ENCODE data around the gene EXOC4. TPM values are rescaled to one million over a fixed set of nuclear protein-coding genes. Genes with fewer than 3 reads are reported as not detected.

Gene EXOC4
- total RNA-seq, 1 donor from 2014 or later = 94.0 TPM

GRCh38 chr7:133703547-133703946 is 450.7 kb downstream of the EXOC4 start:
- no peaks in the 10 kb centered on the region for H3K36me3 Mint-ChIP-seq (ENCODE audit: low read depth, unreplicated experiment)
- H3K27me3 Mint-ChIP-seq (ENCODE audit: unreplicated experiment) = no peaks in the 10 kb centered on the region
- no peak for DNase-seq (ENCODE audit: low spot score)
- TF ChIP-seq CTCF (IDR thresholded peaks at IDR 0.05; ENCODE audit: unreplicated experiment) = no peak
- H3K27ac Mint-ChIP-seq (ENCODE audit: unreplicated experiment) = no peak overlapping the region
- H3K4me3 Mint-ChIP-seq (ENCODE audit: unreplicated experiment) = no peak overlapping the region
- no peaks in the 10 kb centered on the region for H3K9me3 Mint-ChIP-seq (ENCODE audit: unreplicated experiment)
- H3K4me1 Mint-ChIP-seq (ENCODE audit: unreplicated experiment) = no peaks in the 10 kb centered on the region

- Mint-ChIP-seq H3K36me3 (ENCODE audit: low read depth, unreplicated experiment) (no peaks in the 10 kb centered on the region), H3K4me3 (ENCODE audit: unreplicated experiment) (no peak overlapping the region), H3K27me3 (ENCODE audit: unreplicated experiment) (no peaks in the 10 kb centered on the region), H3K9me3 (ENCODE audit: unreplicated experiment) (no peaks in the 10 kb centered on the region), H3K4me1 (ENCODE audit: unreplicated experiment) (peaks cover 3% of the 10 kb centered on the region), H3K27ac (ENCODE audit: unreplicated experiment) (no peak overlapping the region)
- TF ChIP-seq CTCF (IDR thresholded peaks at IDR 0.05; ENCODE audit: unreplicated experiment) = no peak
- DNase-seq (ENCODE audit: low spot score) = no peak
Measured at GRCh38 chr7:133704453-133704852, 451.6 kb downstream of the EXOC4 start.

- Mint-ChIP-seq H3K4me3 (ENCODE audit: unreplicated experiment) (no peak overlapping the region), H3K9me3 (ENCODE audit: unreplicated experiment) (no peaks in the 10 kb centered on the region), H3K27me3 (ENCODE audit: unreplicated experiment) (no peaks in the 10 kb centered on the region), H3K27ac (ENCODE audit: unreplicated experiment) (no peak overlapping the region), H3K4me1 (ENCODE audit: unreplicated experiment) (peaks cover 3% of the 10 kb centered on the region), H3K36me3 (ENCODE audit: low read depth, unreplicated experiment) (no peaks in the 10 kb centered on the region)
- DNase-seq (ENCODE audit: low spot score) = no peak
- TF ChIP-seq CTCF (IDR thresholded peaks at IDR 0.05; ENCODE audit: unreplicated experiment) = no peak
Measured at GRCh38 chr7:133705596-133705995, 452.7 kb downstream of the EXOC4 start.

GRCh38 chr7:133706016-133706415 is 453.1 kb downstream of the EXOC4 start:
- no peaks in the 10 kb centered on the region for H3K27me3 Mint-ChIP-seq (ENCODE audit: unreplicated experiment)
- H3K4me1 Mint-ChIP-seq (ENCODE audit: unreplicated experiment) = peaks cover 3% of the 10 kb centered on the region
- H3K4me3 Mint-ChIP-seq (ENCODE audit: unreplicated experiment) = no peak overlapping the region
- H3K9me3 Mint-ChIP-seq (ENCODE audit: unreplicated experiment) = no peaks in the 10 kb centered on the region
- no peak overlapping the region for H3K27ac Mint-ChIP-seq (ENCODE audit: unreplicated experiment)
- no peaks in the 10 kb centered on the region for H3K36me3 Mint-ChIP-seq (ENCODE audit: low read depth, unreplicated experiment)
- no peak for DNase-seq (ENCODE audit: low spot score)
- TF ChIP-seq CTCF (IDR thresholded peaks at IDR 0.05; ENCODE audit: unreplicated experiment) = no peak

GRCh38 chr7:133709036-133709880 is 456.4 kb downstream of the EXOC4 start:
- Mint-ChIP-seq H3K36me3 (ENCODE audit: low read depth, unreplicated experiment) (no peaks in the 10 kb centered on the region), H3K9me3 (ENCODE audit: unreplicated experiment) (no peaks in the 10 kb centered on the region), H3K4me3 (ENCODE audit: unreplicated experiment) (no peak overlapping the region), H3K27me3 (ENCODE audit: unreplicated experiment) (no peaks in the 10 kb centered on the region), H3K27ac (ENCODE audit: unreplicated experiment) (no peak overlapping the region), H3K4me1 (ENCODE audit: unreplicated experiment) (peaks cover 3% of the 10 kb centered on the region)
- no peak for TF ChIP-seq CTCF (IDR thresholded peaks at IDR 0.05; ENCODE audit: unreplicated experiment)
- DNase-seq (ENCODE audit: low spot score) = no peak
